ENCODE results near the gene FGD3.

- TF ChIP-seq POLR2A (IDR thresholded peaks at IDR 0.05): no peak
- TF ChIP-seq EP300 (IDR thresholded peaks at IDR 0.05): no peak
- no peak for TF ChIP-seq CTCF (IDR thresholded peaks at IDR 0.05)
- TF ChIP-seq POLR2AphosphoS5 (IDR thresholded peaks at IDR 0.05): no peak
Measured at GRCh38 chr9:92961627-92962302, 14.4 kb downstream of the FGD3 start.

Measured in upper lobe of left lung (tissue), 4 donors.